Stimulated activated CD8-positive, alpha-beta memory T cell treated with anti-CD3 and anti-CD28 coated beads, Interleukin-12 subunit alpha, Interleukin-12 subunit beta, amount 100 ng/mL, for 4 hours (primary cell): ENCODE results near the gene LPXN.

Experiments
- DNase-seq: peaks from one replicate; pipeline ENCODE4 v3.0.0-alpha.2; 2020; ENCODE audit warnings: low read depth

Gene LPXN

GRCh38 chr11:58575377-58576020 is at the start of gene LPXN:
LPXN (minus strand) TSS chr11:58575856; CDS start chr11:58575772, 84 bp downstream.
- DNase-seq: peak; percentile 19

- no peak for DNase-seq
Measured at GRCh38 chr11:58625086-58625485, 49.4 kb upstream of the LPXN start.

- DNase-seq: no peak
Measured at GRCh38 chr11:58622344-58622743, 46.7 kb upstream of the LPXN start, which contains the start of gene CNTF. CNTF (plus strand) TSS chr11:58622665; CDS start chr11:58622753, 88 bp downstream.

GRCh38 chr11:58621586-58622262 is 46.1 kb upstream of the LPXN start:
- DNase-seq: no peak

- no peak for DNase-seq
Measured at GRCh38 chr11:58617976-58618557, 42.4 kb upstream of the LPXN start.

- no peak for DNase-seq
Measured at GRCh38 chr11:58616594-58616993, 40.9 kb upstream of the LPXN start.

- no peak for DNase-seq
Measured at GRCh38 chr11:58615559-58615958, 39.9 kb upstream of the LPXN start.

- DNase-seq: no peak
Measured at GRCh38 chr11:58613228-58613627, 37.6 kb upstream of the LPXN start.

GRCh38 chr11:58609723-58610122 is 34.1 kb upstream of the LPXN start:
- DNase-seq: no peak

GRCh38 chr11:58608331-58608730 is 32.7 kb upstream of the LPXN start:
- DNase-seq: no peak

- DNase-seq: no peak
Measured at GRCh38 chr11:58606930-58607714, 31.5 kb upstream of the LPXN start.

- no peak for DNase-seq
Measured at GRCh38 chr11:58600510-58600909, 24.9 kb upstream of the LPXN start.

GRCh38 chr11:58597486-58598144 is 22.0 kb upstream of the LPXN start:
- DNase-seq: no peak

- DNase-seq: no peak
Measured at GRCh38 chr11:58596621-58597020, 21.0 kb upstream of the LPXN start.

- DNase-seq: no peak
Measured at GRCh38 chr11:58594826-58595225, 19.2 kb upstream of the LPXN start.

GRCh38 chr11:58592760-58593472 is 17.3 kb upstream of the LPXN start:
- DNase-seq: peak; percentile 24

- no peak for DNase-seq
Measured at GRCh38 chr11:58591659-58592058, 16.0 kb upstream of the LPXN start.

- DNase-seq: no peak
Measured at GRCh38 chr11:58586998-58587397, 11.3 kb upstream of the LPXN start.

- no peak for DNase-seq
Measured at GRCh38 chr11:58582437-58582836, 6.8 kb upstream of the LPXN start.

GRCh38 chr11:58580311-58580710 is 4.7 kb upstream of the LPXN start:
- DNase-seq: no peak
